Measurements from ENCODE around the gene CCNF. TPM values are rescaled to one million over a fixed set of nuclear protein-coding genes. Genes with fewer than 3 reads are reported as not detected.

Gene CCNF
- total and polyA plus RNA-seq, 5 experiments from 2014 or later: 0.59 to 2.4 (median 2.0) TPM

Small RNA genes within 50 kb of the gene (microRNA-seq; reads per million reads assigned to microRNA genes)
- gene MIR6767 (ENCODE audit: borderline microRNAs expressed) (not detected), gene MIR6768 (ENCODE audit: borderline microRNAs expressed) (not detected)

Other genes starting within 250 kb of the CCNF start
- gene CASKIN1, start 232.8 kb upstream of the CCNF start, total RNA-seq: under 1 TPM; 0.08 to 0.13 TPM
- gene CASKIN1, start 232.8 kb upstream of the CCNF start, polyA plus RNA-seq: not detected
- gene MLST8, start 224.0 kb upstream of the CCNF start, total RNA-seq: 10 to 100 TPM; 49.3 to 53.2 TPM
- 10 to 100 TPM; 29.9 to 40.4 (median 30.1) TPM for gene MLST8, start 224.0 kb upstream of the CCNF start, polyA plus RNA-seq
- gene BRICD5, start 218.6 kb upstream of the CCNF start, total RNA-seq: 10 to 100 TPM; 26.7 to 27.0 TPM
- gene BRICD5, start 218.6 kb upstream of the CCNF start, polyA plus RNA-seq: under 1 TPM in 2 of 3 donors, not detected in 1; 0.11 to 0.23 TPM
- 10 to 100 TPM; 22.8 to 28.1 TPM for gene PGP, start 214.6 kb upstream of the CCNF start, total RNA-seq
- gene PGP, start 214.6 kb upstream of the CCNF start, polyA plus RNA-seq: 10 to 100 TPM in 2 of 3 donors, 1 to 10 TPM in 1; 8.7 to 17.7 (median 11.6) TPM
- 10 to 100 TPM; 39.5 to 41.2 TPM for gene E4F1, start 205.9 kb upstream of the CCNF start, total RNA-seq
- 10 to 100 TPM in 2 of 3 donors, 1 to 10 TPM in 1; 8.7 to 19.2 (median 10.9) TPM for gene E4F1, start 205.9 kb upstream of the CCNF start, polyA plus RNA-seq
- 1 to 10 TPM; 1.4 to 1.6 TPM for gene DNASE1L2, start 193.0 kb upstream of the CCNF start, total RNA-seq
- not detected for gene DNASE1L2, start 193.0 kb upstream of the CCNF start, polyA plus RNA-seq
- gene ECI1, start 177.9 kb upstream of the CCNF start, total RNA-seq: 10 to 100 TPM; 22.1 to 25.1 TPM
- 10 to 100 TPM; 30.6 to 40.4 (median 31.0) TPM for gene ECI1, start 177.9 kb upstream of the CCNF start, polyA plus RNA-seq
- 100 to 1,000 TPM; 162 to 165 TPM for gene RNPS1, start 161.3 kb upstream of the CCNF start, total RNA-seq
- 100 to 1,000 TPM; 197 to 289 (median 228) TPM for gene RNPS1, start 161.3 kb upstream of the CCNF start, polyA plus RNA-seq
- 1 to 10 TPM; 7.8 to 8.2 TPM for gene ABCA3, start 88.7 kb upstream of the CCNF start, total RNA-seq
- gene ABCA3, start 88.7 kb upstream of the CCNF start, polyA plus RNA-seq: 1 to 10 TPM; 1.2 to 2.2 (median 2.1) TPM
- under 1 TPM in 1 of 2 experiments, not detected in 1; 0.96 TPM for gene TEDC2, start 30.7 kb downstream of the CCNF start, total RNA-seq
- gene TEDC2, start 30.7 kb downstream of the CCNF start, polyA plus RNA-seq: under 1 TPM in 2 of 3 donors, not detected in 1; 0.52 to 0.76 TPM
- gene NTN3, start 41.9 kb downstream of the CCNF start, total RNA-seq: not detected
- gene NTN3, start 41.9 kb downstream of the CCNF start, polyA plus RNA-seq: not detected
- gene TBC1D24, start 45.7 kb downstream of the CCNF start, total RNA-seq: 10 to 100 TPM; 13.4 to 17.3 TPM
- 1 to 10 TPM; 2.6 to 3.0 (median 2.6) TPM for gene TBC1D24, start 45.7 kb downstream of the CCNF start, polyA plus RNA-seq
- 100 to 1,000 TPM; 116 to 123 TPM for gene ATP6V0C, start 84.5 kb downstream of the CCNF start, total RNA-seq
- 10 to 100 TPM; 74.9 to 84.9 (median 77.6) TPM for gene ATP6V0C, start 84.5 kb downstream of the CCNF start, polyA plus RNA-seq
- 100 to 1,000 TPM; 103 to 107 TPM for gene AMDHD2, start 90.9 kb downstream of the CCNF start, total RNA-seq
- gene AMDHD2, start 90.9 kb downstream of the CCNF start, polyA plus RNA-seq: 10 to 100 TPM; 15.2 to 17.4 (median 16.4) TPM
- gene CEMP1, start 102.0 kb downstream of the CCNF start, total RNA-seq: 1 to 10 TPM; 1.6 to 2.1 TPM
- 1 to 10 TPM in 2 of 3 donors, under 1 TPM in 1; 0.81 to 6.0 (median 2.8) TPM for gene CEMP1, start 102.0 kb downstream of the CCNF start, polyA plus RNA-seq
- gene PDPK1, start 108.6 kb downstream of the CCNF start, total RNA-seq: 10 to 100 TPM; 66.1 to 69.7 TPM
- 10 to 100 TPM; 27.1 to 44.7 (median 28.6) TPM for gene PDPK1, start 108.6 kb downstream of the CCNF start, polyA plus RNA-seq

Data from naive thymus-derived CD8-positive, alpha-beta T cell (primary cell).